Measurements from ENCODE around the gene PIGK. TPM values are rescaled to one million over a fixed set of nuclear protein-coding genes. Genes with fewer than 3 reads are reported as not detected.

The PIGK gene
- total and polyA plus RNA-seq, 11 donors = 6.2 to 42.4 (median 27.0) TPM

GRCh38 chr1:77230051-77230450 is 10.8 kb upstream of the PIGK start:
- no peak for TF ChIP-seq POLR2A (IDR thresholded peaks at IDR 0.05)
- no peak for TF ChIP-seq CTCF (IDR thresholded peaks at IDR 0.05)
- ATAC-seq = no peak
- 90 to 96% (median 93%) methylated on average over 1 of the region's 1 CpG for WGBS, 4 donors

GRCh38 chr1:77228836-77229235 is 9.6 kb upstream of the PIGK start:
- no peaks in the 10 kb centered on the region for H3K27me3 ChIP-seq
- no peak for DNase-seq
- H3K9me3 ChIP-seq = peaks cover 0 to 11% (median 0%) of the 10 kb centered on the region in 12 donors
- no peak for ATAC-seq
- TF ChIP-seq POLR2A (IDR thresholded peaks at IDR 0.05) = no peak
- TF ChIP-seq CTCF (IDR thresholded peaks at IDR 0.05) = no peak
- H3K27ac ChIP-seq = no peak overlapping the region
- intact Hi-C loops (cut with DNase I) = no loop called here
- H3K36me3 ChIP-seq = no peaks in the 10 kb centered on the region
- H3K4me1 ChIP-seq = no peaks in the 10 kb centered on the region
- no peak overlapping the region for H3K4me3 ChIP-seq

More at GRCh38 chr1:77230051-77230450, 10.8 kb upstream of the PIGK start:
- H3K36me3 ChIP-seq = no peaks in the 10 kb centered on the region
- no peaks in the 10 kb centered on the region for H3K27me3 ChIP-seq
- DNase-seq = no peak
- no peaks in the 10 kb centered on the region for H3K4me1 ChIP-seq
- H3K4me3 ChIP-seq = no peak overlapping the region
- intact Hi-C loops (cut with DNase I) = no loop called here
- H3K9me3 ChIP-seq = peaks cover 0 to 11% (median 0%) of the 10 kb centered on the region in 12 donors
- H3K27ac ChIP-seq = no peak overlapping the region

GRCh38 chr1:77227381-77227780 is 8.2 kb upstream of the PIGK start:
- intact Hi-C loops (cut with DNase I) = no loop called here

GRCh38 chr1:77222496-77222895 is 3.3 kb upstream of the PIGK start:
- intact Hi-C loops (cut with DNase I) = no loop called here
- H3K4me1 ChIP-seq = peaks cover 0 to 15% (median 10%) of the 10 kb centered on the region in 12 donors
- no peaks in the 10 kb centered on the region for H3K27me3 ChIP-seq
- no peak overlapping the region for H3K4me3 ChIP-seq
- no peaks in the 10 kb centered on the region for H3K9me3 ChIP-seq
- DNase-seq = no peak
- TF ChIP-seq POLR2A (IDR thresholded peaks at IDR 0.05) = no peak
- TF ChIP-seq CTCF (IDR thresholded peaks at IDR 0.05) = no peak
- no peaks in the 10 kb centered on the region for H3K36me3 ChIP-seq
- no peak overlapping the region for H3K27ac ChIP-seq
- 88 to 93% (median 92%) methylated on average over 5 of the region's 5 CpGs for WGBS, 4 donors
- no peak for ATAC-seq

More at GRCh38 chr1:77227381-77227780, 8.2 kb upstream of the PIGK start:
- H3K4me3 ChIP-seq = no peak overlapping the region
- no peak overlapping the region for H3K27ac ChIP-seq
- no peaks in the 10 kb centered on the region for H3K27me3 ChIP-seq
- peaks cover 0 to 2% (median 0%) of the 10 kb centered on the region in 12 donors for H3K9me3 ChIP-seq
- DNase-seq = no peak
- no peaks in the 10 kb centered on the region for H3K36me3 ChIP-seq
- WGBS, 4 donors = 46 to 57% (median 51%) methylated on average over 3 of the region's 3 CpGs
- H3K4me1 ChIP-seq = no peaks in the 10 kb centered on the region
- no peak for ATAC-seq
- no peak for TF ChIP-seq CTCF (IDR thresholded peaks at IDR 0.05)
- no peak for TF ChIP-seq POLR2A (IDR thresholded peaks at IDR 0.05)

Measured in heart left ventricle (tissue), 16 donors.